HepG2 (cell line): Measurements from ENCODE around the gene LSM12. TPM values are rescaled to one million over a fixed set of nuclear protein-coding genes. Genes with fewer than 3 reads are reported as not detected.

ENCODE experiments used
- CBFB ChIP-seq: sonication (generic); formaldehyde crosslinking; IDR thresholded peaks from 2 replicates; pipeline ENCODE4 v1.4.0; 2020; ENCODE audit warnings: missing genetic modification reagents
- CBX2 ChIP-seq, 2 experiments: fragments of 200-600 bp in 1 of 2; sonication (generic); formaldehyde crosslinking in 1 of 2; IDR thresholded peaks; 2 replicates each; pipeline versions ENCODE4 v1.7.0 to v1.8.1; 2018 to 2022; ENCODE audit warnings: low read depth in 2 of 2, low read length in 1 of 2, mild to moderate bottlenecking in 1 of 2, missing genetic modification reagents in 1 of 2
- DNMT1 ChIP-seq: sonication (generic); formaldehyde crosslinking; IDR thresholded peaks from 2 replicates; pipeline ENCODE4 v1.5.1; 2020; ENCODE audit warnings: mild to moderate bottlenecking, missing genetic modification reagents
- ELK4 ChIP-seq: sonication (generic); formaldehyde crosslinking; IDR thresholded peaks from 2 replicates; pipeline ENCODE4 v1.9.0; 2021; ENCODE audit warnings: missing genetic modification reagents, borderline replicate concordance
- HHEX ChIP-seq: IDR thresholded peaks from 2 replicates; pipeline ENCODE4 v1.6.1; 2016; ENCODE audit warnings: control low read depth
- IKZF4 ChIP-seq: sonication (generic); formaldehyde crosslinking; IDR thresholded peaks from 2 replicates; pipeline ENCODE4 v1.5.1; 2020; ENCODE audit warnings: borderline replicate concordance, mild to moderate bottlenecking, low read depth, missing genetic modification reagents; ENCODE audit errors: not compliant biosample characterization
- KLF13 ChIP-seq: sonication (generic); formaldehyde crosslinking; IDR thresholded peaks from 2 replicates; pipeline ENCODE4 v1.4.0; 2020; ENCODE audit warnings: mild to moderate bottlenecking, missing genetic modification reagents
- KLF9 ChIP-seq: IDR thresholded peaks from 2 replicates; pipeline ENCODE4 v1.6.1; 2016; ENCODE audit warnings: low read depth
- MBD4 ChIP-seq: IDR thresholded peaks from 2 replicates; pipeline ENCODE4 v1.6.1; 2012; ENCODE audit warnings: low read length, inconsistent platforms, borderline replicate concordance
- NR2F1 ChIP-seq, 2 experiments: fragments of 450-650 bp in 1 of 2; formaldehyde crosslinking in 1 of 2; IDR thresholded peaks; 2 replicates each; pipeline versions ENCODE4 v1.5.0 to v1.6.1; 2016 to 2020; ENCODE audit warnings: mild to moderate bottlenecking in 1 of 2, missing compliant biosample characterization in 1 of 2, missing genetic modification reagents in 1 of 2, moderate library complexity in 1 of 2
- SAP130 ChIP-seq: IDR thresholded peaks from 2 replicates; pipeline ENCODE4 v1.6.1; 2016; ENCODE audit warnings: low read depth
- SP5 ChIP-seq: IDR thresholded peaks from 2 replicates; pipeline ENCODE4 v1.6.1; 2016; ENCODE audit warnings: low read depth, borderline replicate concordance
- TARDBP ChIP-seq: sonication (generic); formaldehyde crosslinking; IDR thresholded peaks from 2 replicates; pipeline ENCODE4 v1.8.0; 2022; ENCODE audit warnings: mild to moderate bottlenecking, missing genetic modification reagents
- ZFP36 ChIP-seq: fragments of 150-350 bp; IDR thresholded peaks from 2 replicates; pipeline ENCODE4 v1.6.1; 2018; ENCODE audit warnings: borderline replicate concordance, low read length, low read depth; ENCODE audit not compliant: partially characterized antibody
- ZIK1 ChIP-seq: sonication (generic); formaldehyde crosslinking; IDR thresholded peaks from 2 replicates; pipeline ENCODE4 v1.5.0; 2020; ENCODE audit warnings: mild to moderate bottlenecking, low read depth, missing genetic modification reagents, borderline replicate concordance
- ZNF17 ChIP-seq: sonication (generic); formaldehyde crosslinking; IDR thresholded peaks from 2 replicates; pipeline ENCODE4 v1.5.0; 2020; ENCODE audit warnings: mild to moderate bottlenecking, missing genetic modification reagents
- ZNF326 ChIP-seq: sonication (generic); formaldehyde crosslinking; IDR thresholded peaks from 2 replicates; pipeline ENCODE4 v1.4.0; 2020; ENCODE audit warnings: missing genetic modification reagents, borderline replicate concordance
- ZNF446 ChIP-seq: sonication (generic); formaldehyde crosslinking; IDR thresholded peaks from 2 replicates; pipeline ENCODE4 v1.5.0; 2020; ENCODE audit warnings: mild to moderate bottlenecking, missing genetic modification reagents
- ZNF484 ChIP-seq: sonication (generic); formaldehyde crosslinking; IDR thresholded peaks from 2 replicates; pipeline ENCODE4 v1.5.1; 2020; ENCODE audit warnings: mild to moderate bottlenecking, low read depth, missing genetic modification reagents, borderline replicate concordance
- ZNF558 ChIP-seq: sonication (generic); formaldehyde crosslinking; IDR thresholded peaks from 2 replicates; pipeline ENCODE4 v1.9.0; 2022; ENCODE audit warnings: mild to moderate bottlenecking, missing genetic modification reagents, borderline replicate concordance
- ZNF781 ChIP-seq: sonication (generic); formaldehyde crosslinking; IDR thresholded peaks from 2 replicates; pipeline ENCODE4 v1.5.1; 2020; ENCODE audit warnings: borderline replicate concordance, mild to moderate bottlenecking, missing genetic modification reagents; ENCODE audit errors: not compliant biosample characterization
- ZNF800 ChIP-seq: sonication (generic); formaldehyde crosslinking; IDR thresholded peaks from 2 replicates; pipeline ENCODE4 v1.4.0; 2020; ENCODE audit warnings: missing genetic modification reagents
- polyA plus RNA-seq, 8 experiments: library from polyadenylated mRNA; depleted of rRNA in 3 of 8; stranded (reverse) in 7 of 8; unstranded in 1 of 8; fragments of >200 nt; fragmentation: Illumina TruSeq in 4 of 8; extraction: Trizol in 4 of 8; gene quantifications; 2 replicates each; pipeline versions ENCODE4 v1.2.1 to v1.2.3, GENCODE V29; 2011 to 2016; ENCODE audit warnings: low read depth in 4 of 8, missing spikeins in 1 of 8, mixed read lengths in 1 of 8; ENCODE audit not compliant: insufficient read depth in 1 of 8
- total RNA-seq, 5 experiments: library from RNA; depleted of rRNA; stranded (reverse); fragments of >200 nt; fragmentation: Illumina TruSeq; extraction: Trizol; gene quantifications; 2 replicates each; pipeline ENCODE4 v1.2.3, GENCODE V29; 2016; ENCODE audit warnings: low read depth in 1 of 5
- TF ChIP-seq, protein P1 (sequence below): IDR thresholded peaks from 2 replicates; pipeline ENCODE4 v1.6.1; 2016; ENCODE audit warnings: low read depth, control low read depth
- TF ChIP-seq, protein P2 (sequence below): sonication (generic); formaldehyde crosslinking; IDR thresholded peaks from 2 replicates; pipeline ENCODE4 v1.5.0; 2020; ENCODE audit warnings: missing genetic modification reagents

The LSM12 gene
- total and polyA plus RNA-seq, 2 of the 13 experiments (the other 11 are each of a cell fraction or from before 2014, with no cell fraction given) = 52.8 to 55.7 TPM

GRCh38 chr17:44110823-44111633 lies 44.6 kb upstream of the LSM12 start (continued):
- TF ChIP-seq, protein P1, sequence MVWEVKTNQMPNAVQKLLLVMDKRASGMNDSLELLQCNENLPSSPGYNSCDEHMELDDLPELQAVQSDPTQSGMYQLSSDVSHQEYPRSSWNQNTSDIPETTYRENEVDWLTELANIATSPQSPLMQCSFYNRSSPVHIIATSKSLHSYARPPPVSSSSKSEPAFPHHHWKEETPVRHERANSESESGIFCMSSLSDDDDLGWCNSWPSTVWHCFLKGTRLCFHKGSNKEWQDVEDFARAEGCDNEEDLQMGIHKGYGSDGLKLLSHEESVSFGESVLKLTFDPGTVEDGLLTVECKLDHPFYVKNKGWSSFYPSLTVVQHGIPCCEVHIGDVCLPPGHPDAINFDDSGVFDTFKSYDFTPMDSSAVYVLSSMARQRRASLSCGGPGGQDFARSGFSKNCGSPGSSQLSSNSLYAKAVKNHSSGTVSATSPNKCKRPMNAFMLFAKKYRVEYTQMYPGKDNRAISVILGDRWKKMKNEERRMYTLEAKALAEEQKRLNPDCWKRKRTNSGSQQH (CRISPR knock-in tag) = peak; percentile 36; the same call in 1 of the 2 replicates
- TF ChIP-seq TARDBP (CRISPR knock-in tag) (peak; percentile 100), ZNF326 (no peak), ZNF446 (CRISPR knock-in tag) (peak; percentile 96), ZIK1 (CRISPR knock-in tag) (peak; percentile 92), IKZF4 (CRISPR knock-in tag) (peak; percentile 58), CBFB (CRISPR knock-in tag) (peak; percentile 88), ZFP36 (no peak), ZNF484 (CRISPR knock-in tag) (no peak), HHEX (CRISPR knock-in tag) (peak; percentile 34; the same call in 1 of the 2 replicates), DNMT1 (CRISPR knock-in tag) (peak; percentile 86), ZNF800 (CRISPR knock-in tag) (peak; percentile 50; the same call in 1 of the 2 replicates), ZNF558 (CRISPR knock-in tag) (peak; percentile 96), ZNF17 (CRISPR knock-in tag) (no peak), KLF13 (CRISPR knock-in tag) (0 out of 2 replicates have a peak, but pooled peaks have one; percentile 18), CBX2 (IDR thresholded peaks at IDR 0.05; ENCODE audit: low read depth, low read length) (no peak), CBX2 (CRISPR knock-in tag; IDR thresholded peaks at IDR 0.05; ENCODE audit: low read depth) (no peak), ZNF781 (CRISPR knock-in tag) (no peak), MBD4 (no peak), SP5 (CRISPR knock-in tag) (peak; percentile 98), KLF9 (CRISPR knock-in tag) (peak; percentile 74; the same call in 1 of the 2 replicates), SAP130 (CRISPR knock-in tag) (peak; percentile 99), NR2F1 (CRISPR knock-in tag; IDR thresholded peaks at IDR 0.05) (peak; percentile 89 to 92), ELK4 (CRISPR knock-in tag) (no peak)
- TF ChIP-seq, protein P2, sequence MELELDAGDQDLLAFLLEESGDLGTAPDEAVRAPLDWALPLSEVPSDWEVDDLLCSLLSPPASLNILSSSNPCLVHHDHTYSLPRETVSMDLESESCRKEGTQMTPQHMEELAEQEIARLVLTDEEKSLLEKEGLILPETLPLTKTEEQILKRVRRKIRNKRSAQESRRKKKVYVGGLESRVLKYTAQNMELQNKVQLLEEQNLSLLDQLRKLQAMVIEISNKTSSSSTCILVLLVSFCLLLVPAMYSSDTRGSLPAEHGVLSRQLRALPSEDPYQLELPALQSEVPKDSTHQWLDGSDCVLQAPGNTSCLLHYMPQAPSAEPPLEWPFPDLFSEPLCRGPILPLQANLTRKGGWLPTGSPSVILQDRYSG (CRISPR knock-in tag) = no peak; the same call in 1 of the 2 replicates
